Subcutaneous preadipocyte (primary cell): Measurements from ENCODE around the gene ARAF. TPM values are rescaled to one million over a fixed set of nuclear protein-coding genes. Genes with fewer than 3 reads are reported as not detected.

Experiments
- small RNA-seq: library from RNA; depleted of rRNA; stranded (forward); fragments of <200 nt; gene quantifications from one replicate; pipeline ENCODE3, GENCODE V24; 2012
- total RNA-seq: library from RNA; depleted of rRNA; stranded (reverse); fragments of >200 nt; gene quantifications from 2 replicates; pipeline ENCODE4 v1.2.3, GENCODE V29; 2012

ARAF gene
- 17.6 and 18.0 TPM in 2 replicates for total RNA-seq

GRCh38 chrX:47560934-47561658, at the start of gene ARAF:
ARAF (plus strand) TSS chrX:47561205; CDS start chrX:47562968, 1,763 bp downstream.

GRCh38 chrX:47581731-47582647, 21.0 kb downstream of the ARAF start, which contains the start of gene TIMP1:
TIMP1 (plus strand) TSS chrX:47582436; CDS start chrX:47583416, 980 bp downstream.

GRCh38 chrX:47619486-47620302, 58.7 kb downstream of the ARAF start, which contains the start of gene SYN1:
SYN1 (minus strand) TSS chrX:47619857; CDS start chrX:47619728, 129 bp downstream.

Small RNA genes within 50 kb of the gene (small RNA-seq; reads per million reads assigned to genes)
- gene MIR4769 = not detected

Other genes starting within 250 kb of the ARAF start
- not detected in 2 replicates for gene ZNF157, start 190.6 kb upstream of the ARAF start, total RNA-seq
- gene ZNF41, start 78.0 kb upstream of the ARAF start, total RNA-seq = 5.9 and 8.8 TPM in 2 replicates
- gene TIMP1, start 21.2 kb downstream of the ARAF start, total RNA-seq = 595 and 1,438 TPM in 2 replicates
- gene SYN1, start 58.7 kb downstream of the ARAF start, total RNA-seq = under 0.01 and 0.20 TPM in 2 replicates
- 0.37 and 0.39 TPM in 2 replicates for gene CFP, start 68.7 kb downstream of the ARAF start, total RNA-seq
- 23.9 and 31.5 TPM in 2 replicates for gene ELK1, start 89.4 kb downstream of the ARAF start, total RNA-seq
- gene UXT, start 98.0 kb downstream of the ARAF start, total RNA-seq = 79.4 and 143 TPM in 2 replicates